CD4-positive, alpha-beta T cell treated with Interleukin-15 for 1 hour (primary cell): Measurements from ENCODE around the gene CACNG5.

Source experiments
- DNase-seq: peaks from one replicate; pipeline ENCODE4 v3.0.0-alpha.2; 2020

The CACNG5 gene, protein sequence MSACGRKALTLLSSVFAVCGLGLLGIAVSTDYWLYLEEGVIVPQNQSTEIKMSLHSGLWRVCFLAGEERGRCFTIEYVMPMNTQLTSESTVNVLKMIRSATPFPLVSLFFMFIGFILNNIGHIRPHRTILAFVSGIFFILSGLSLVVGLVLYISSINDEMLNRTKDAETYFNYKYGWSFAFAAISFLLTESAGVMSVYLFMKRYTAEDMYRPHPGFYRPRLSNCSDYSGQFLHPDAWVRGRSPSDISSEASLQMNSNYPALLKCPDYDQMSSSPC

DNA sequence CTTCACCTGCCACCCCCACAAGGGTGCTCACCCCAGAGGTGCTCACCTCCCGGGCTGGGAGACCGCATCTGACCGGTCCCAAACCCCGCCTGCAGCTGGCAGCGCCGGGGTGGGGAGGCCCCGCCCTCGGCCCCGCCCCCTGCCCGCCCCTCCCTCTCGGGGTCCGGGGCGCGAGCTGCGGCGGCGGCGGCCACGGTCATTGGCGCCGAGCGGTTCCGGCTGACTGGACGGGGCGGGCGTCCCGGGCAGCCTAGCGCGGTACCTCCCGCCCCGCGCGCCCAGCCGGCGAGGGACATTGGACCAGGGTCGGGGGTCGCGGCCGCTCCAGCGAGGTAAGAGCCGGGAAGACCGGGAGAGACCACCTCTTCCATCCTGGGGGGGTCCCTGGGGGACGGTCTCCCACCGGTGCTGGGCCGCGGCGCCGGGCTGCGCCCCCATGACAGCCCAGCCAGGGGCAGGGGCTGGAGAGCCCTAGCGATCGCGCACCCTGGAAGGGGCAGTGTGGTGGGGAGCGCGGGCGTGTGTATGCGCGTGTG lies at the start of gene CACNG5:
Gene CACNG5, plus strand, starts transcription at position 199 of the 536 bp plus-strand sequence. CDS start 42,216 bp downstream, outside the sequence.
- no peak for DNase-seq

DNA sequence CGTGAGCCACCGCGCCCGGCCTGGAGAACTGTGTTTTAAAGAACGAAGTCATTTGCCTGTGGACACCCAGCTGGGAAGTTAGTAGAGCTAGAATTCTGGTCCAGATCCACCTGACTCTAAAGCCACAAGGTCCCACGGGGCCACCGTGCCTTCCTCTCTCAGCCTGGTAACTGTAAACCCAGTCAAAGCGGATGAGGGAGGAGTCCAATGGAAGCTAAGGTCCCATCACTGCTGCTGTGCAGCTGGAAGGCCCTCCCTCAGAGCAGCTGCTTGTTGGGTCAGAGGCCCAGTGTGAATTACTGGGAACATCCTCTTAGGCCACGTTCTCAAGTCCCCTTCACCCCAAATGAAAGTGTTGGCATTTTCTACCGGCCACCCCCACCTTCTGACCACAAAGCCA lies 48.8 kb upstream of the CACNG5 start:
- no peak for DNase-seq

DNA sequence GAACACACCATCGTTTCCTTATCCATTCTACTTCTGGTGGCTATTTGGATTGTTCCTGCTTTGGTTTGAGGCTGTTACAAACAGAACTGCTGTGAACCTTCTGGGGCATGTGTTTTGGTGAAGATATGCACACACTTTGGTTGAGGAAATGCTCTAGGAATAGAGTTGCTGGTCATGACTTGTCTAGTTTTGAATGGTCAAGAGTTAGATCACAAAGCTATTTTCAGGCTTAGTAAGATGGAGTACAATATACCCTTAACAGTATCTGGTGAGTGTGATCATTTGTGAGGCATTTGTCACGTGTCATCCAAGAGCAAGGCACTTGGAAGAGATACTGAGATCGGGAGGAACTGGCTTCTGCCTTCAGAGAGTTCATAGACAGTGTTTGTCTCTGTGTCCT lies 47.0 kb upstream of the CACNG5 start:
- DNase-seq, result no peak

DNA sequence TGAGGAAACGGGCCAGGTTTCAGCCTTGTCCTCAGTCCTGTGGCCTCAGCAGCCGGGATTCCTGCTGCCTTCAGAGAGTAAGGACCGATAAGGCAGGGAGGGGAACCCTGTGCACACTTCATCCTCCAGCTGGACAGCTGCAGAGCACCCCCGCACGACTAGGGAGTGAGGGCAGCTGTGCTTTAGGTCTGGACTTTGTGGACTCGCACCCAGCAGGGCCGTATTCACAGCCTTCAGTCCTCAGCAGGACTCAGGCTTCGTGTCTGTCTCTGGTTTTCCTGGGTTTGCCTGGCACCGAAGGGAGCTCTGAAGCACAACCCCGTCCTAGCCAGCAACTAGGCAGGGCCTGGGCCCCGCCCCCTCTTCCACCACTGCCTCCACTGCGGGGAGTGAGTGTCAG lies 45.8 kb upstream of the CACNG5 start:
- no peak for DNase-seq

DNA sequence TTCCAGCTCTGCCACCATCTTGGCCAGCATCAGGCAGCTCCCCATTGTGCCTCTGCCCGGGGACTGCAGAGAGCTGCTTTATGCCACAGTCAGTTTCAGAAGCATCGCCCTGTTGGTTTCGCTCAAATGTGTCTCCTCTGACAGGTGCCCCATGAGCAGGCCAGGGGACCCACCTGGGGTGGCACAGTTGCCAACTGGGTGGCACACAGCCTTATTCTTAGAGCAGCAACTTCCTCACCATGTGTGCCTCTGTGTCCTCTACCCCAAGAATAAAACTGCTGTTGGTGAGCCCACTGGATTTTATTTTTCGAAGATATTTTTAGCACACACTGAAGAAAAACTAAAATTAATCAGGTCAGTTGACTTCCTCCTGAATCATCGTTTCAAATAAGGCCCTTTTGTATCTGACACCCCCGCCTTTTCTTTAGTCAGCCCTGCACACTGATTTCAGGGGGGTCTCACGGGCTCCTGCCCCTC lies 44.9 kb upstream of the CACNG5 start:
- no peak for DNase-seq

DNA sequence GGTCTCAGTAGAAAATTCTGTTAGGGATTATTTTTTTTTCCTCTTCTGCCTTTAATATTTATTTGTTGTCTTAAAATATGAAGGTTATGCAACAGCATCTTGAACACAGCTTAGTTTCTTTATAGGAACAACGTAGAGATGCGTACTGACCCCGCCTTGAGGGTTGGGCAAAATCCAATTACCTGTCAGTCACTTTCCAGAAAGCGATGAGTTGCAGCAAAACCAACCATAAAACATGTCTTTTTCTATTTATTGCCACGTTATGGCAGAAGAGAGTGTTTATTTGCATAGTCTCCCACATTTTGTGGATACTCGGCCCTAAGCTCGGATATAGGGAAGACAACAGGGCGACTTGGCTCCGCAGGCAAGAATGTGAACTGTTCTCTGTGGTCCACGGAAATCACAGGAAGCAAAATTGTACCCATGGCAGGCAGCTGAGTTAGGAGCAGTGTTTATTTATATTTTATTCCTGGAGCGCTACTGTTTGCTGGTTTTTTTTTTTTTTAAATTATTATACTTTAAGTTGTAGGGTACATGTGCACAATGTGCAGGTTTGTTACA lies 44.3 kb upstream of the CACNG5 start:
- DNase-seq, result no peak

DNA sequence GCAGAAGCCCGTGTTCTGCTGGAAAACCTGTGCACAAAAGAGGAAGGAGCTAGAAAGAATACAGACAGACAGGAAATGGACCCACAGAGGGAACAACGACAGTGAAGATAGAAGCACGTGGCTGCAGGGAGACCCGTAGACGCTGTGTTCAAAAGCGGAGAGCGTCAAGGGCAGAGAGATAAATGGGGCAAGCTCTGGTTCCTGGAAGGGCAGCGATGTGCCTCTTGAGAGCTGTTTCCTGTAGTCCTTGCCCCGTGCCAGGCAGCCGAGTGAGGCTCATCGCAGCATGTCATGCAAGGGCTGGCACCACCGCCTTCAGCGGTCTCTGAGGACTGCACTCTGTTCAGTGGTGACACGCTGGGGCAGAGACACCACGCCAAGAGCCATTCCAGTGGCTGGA lies 43.6 kb upstream of the CACNG5 start:
- no peak for DNase-seq

DNA sequence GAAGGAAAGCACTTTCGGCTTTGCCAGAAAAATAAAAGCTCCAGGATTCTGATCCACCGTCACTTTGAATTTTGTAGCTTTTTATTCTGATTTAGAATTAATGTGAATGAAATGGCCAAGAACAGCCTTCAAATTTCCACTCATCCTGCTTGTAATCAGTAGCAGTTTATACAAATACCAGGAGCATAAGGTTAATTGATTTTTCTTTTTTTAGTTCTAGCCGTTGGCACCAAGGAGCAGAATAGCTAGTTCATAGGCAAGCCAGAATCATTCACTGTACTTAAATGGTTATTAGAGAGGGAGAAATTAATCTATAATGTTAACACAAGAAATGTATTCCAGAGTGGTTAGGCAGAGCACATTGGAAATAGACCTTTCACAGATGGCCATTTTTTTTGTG lies 41.1 kb upstream of the CACNG5 start:
- DNase-seq, result no peak

DNA sequence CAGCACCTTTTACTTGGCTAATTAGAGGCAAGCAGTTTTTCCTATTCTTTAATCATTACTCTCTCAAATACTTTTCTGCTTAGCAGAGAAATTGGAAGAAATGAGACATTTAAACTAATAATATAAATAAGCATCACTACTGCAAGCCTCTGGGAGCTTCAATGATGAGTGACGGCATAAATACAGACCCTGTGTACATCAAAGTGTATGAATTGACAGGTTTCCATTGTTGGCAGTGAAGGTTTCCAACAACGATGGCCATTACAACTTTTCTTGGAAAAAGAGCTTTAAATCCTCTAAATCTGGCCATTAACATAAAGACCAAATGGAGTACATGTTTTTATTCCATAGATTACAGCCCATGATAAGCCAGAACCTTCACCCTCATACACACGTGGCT lies 39.4 kb upstream of the CACNG5 start:
- DNase-seq, result no peak

DNA sequence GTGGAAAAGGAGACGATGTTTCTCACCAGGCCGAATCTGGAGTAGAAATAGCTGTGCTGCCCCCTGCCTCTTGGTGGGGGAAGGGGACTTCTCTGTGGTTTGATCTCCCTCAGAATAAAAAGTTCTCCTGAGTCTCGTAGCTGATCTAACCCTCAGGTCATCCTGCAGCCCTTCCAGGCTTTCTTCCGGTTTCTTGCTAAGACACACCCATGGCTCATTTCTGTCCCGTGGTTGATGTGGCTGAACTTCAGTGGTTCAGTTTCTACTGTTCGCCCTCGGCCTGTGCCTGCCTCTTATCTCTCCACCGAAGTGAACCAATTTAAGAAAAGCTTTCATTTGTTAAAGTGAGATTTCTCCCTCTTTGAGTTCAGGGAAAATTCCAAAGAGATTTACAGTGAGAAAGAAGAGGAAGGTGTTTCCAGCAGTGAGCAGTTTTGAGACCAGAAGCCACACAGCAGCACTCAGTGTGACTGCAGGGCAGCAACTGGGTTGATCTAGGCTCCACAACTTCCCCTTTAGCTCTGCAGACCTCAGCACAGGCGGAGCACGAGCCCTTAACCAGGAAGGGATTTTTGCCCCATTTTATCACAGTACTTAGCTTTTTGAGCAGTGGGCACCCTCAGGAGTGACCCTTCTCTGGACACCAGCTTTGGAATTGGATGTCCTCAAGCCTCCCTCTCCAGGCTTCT lies 34.9 kb upstream of the CACNG5 start:
- DNase-seq, result no peak

DNA sequence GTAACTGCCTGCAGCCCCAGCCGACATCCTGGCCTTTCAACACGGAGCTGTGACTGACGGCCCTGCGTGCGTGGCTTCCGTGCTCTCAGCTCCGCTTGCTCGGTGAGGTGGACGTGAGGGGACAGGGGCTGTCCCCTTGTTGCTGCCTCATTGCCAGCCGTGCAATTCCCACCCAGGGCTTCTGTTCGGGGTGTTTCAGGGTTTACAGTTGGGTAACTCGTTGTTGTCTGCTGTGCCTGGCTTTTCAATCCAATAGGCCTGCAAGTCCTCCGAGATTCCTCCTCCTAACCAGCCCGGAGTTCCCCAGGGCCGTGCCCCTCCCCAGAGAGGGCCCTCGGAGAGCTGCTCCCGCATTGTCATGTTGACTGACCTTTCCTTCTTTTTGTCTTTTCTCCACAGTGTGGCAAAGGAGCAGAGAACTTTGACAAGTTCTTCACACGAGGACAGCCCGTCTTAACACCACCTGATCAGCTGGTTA lies 31.4 kb upstream of the CACNG5 start:
- DNase-seq, result no peak

DNA sequence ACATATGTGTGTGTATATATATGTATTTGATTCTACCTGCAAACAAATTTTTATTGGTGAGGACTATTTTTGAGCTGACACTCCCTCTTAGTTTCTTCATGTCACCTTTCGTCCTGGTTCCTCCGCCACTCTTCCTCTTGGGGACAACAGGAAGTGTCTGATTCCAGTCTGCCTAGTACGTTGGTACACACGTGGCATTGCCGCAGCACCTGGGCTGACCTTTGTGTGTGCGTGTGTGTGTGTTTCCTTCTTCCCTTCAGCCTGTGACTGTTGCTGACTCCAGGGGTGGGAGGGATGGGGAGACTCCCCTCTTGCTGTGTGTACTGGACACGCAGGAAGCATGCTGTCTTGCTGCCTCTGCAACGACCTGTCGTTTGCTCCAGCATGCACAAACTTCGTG lies 29.4 kb upstream of the CACNG5 start:
- no peak for DNase-seq

DNA sequence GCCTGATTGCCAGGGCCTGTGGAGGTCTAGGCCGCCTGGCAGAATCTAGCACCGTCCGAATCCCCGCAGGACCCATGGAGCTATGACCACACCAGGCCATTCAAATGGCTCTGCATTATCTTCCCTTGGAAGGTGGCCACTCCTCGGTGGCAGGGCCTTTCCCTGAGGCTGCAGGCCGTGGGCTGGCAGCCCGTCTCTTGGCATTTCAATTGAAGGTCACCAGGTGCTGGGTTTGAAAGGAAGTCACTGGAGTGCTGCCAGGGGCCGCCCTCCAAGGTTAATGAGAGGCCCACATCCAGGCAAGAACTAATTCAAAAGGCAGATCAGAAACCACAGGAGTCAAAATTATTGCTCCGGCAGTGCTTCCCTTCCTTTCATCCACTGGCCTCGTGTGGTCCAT lies 27.7 kb upstream of the CACNG5 start:
- no peak for DNase-seq

DNA sequence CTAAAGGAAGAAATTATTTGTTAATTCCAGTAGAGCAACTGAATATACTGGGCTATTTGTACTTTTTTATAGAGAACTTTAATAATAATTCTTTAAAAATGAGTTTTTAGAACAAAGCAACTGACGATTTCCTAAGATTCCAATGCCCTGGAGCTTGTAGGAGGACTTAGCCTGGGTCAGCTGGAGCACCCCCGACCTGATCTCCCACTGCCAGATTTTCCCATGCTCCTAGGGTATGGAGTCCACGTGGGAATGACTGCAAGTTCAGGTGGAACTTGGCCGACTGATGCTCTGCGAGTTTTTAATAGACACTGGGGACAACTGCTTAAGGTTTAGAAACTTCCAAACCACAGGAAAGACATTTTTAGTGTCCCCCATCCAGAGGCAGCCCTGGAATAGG lies 25.5 kb upstream of the CACNG5 start:
- no peak for DNase-seq

DNA sequence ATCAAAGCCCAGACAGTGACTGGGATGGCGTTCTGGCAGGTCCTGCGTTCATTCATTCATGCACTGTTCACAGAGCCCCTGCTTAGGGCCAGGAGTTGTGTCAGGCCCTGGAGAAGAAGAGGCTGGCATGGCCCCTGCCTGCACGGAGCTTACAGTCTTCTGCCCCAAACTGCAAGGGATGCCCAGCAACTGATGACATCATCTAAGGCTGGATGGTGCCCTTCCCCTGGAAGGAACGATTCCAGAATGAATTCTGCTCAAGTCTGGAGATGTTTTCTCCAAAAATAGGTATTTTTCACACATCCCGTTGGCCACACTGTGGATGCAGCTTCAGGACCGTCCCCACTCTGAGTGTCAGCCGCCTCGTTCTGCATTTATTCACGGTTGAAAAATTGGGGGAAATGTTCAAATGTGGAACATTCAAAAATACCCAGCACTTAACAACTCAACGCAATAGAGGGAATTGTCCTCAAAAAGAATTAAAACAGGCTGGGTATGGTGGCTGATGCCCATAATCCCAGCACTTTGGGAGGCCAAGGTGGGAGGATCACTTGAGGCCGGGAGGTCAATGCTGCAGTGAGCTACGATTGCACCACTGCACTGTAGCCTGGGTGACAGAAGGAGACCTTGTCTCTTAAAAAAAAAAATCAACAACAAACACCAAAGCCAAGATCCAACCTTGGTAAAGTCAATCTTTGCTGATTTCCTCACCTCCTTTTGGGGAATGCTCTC lies 23.8 kb upstream of the CACNG5 start:
- no peak for DNase-seq

DNA sequence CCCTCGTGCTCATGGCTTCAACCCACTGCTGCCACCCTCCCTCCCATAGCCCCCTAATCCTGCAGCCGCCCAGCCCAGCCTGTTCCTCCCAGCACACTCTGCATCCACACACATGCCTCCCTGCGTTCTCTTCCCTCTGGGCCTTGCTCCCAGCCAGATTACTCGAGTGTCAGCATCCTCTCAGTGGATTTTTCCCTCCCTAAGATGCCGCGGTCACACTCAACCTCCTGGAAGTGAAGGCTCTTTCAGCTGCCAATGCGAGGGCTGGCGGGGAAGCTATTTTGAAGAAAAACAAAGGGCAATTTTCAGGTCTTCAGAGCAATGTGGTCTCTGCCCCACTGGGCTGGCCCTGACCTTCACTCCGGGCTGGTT lies 23.2 kb upstream of the CACNG5 start:
- no peak for DNase-seq

DNA sequence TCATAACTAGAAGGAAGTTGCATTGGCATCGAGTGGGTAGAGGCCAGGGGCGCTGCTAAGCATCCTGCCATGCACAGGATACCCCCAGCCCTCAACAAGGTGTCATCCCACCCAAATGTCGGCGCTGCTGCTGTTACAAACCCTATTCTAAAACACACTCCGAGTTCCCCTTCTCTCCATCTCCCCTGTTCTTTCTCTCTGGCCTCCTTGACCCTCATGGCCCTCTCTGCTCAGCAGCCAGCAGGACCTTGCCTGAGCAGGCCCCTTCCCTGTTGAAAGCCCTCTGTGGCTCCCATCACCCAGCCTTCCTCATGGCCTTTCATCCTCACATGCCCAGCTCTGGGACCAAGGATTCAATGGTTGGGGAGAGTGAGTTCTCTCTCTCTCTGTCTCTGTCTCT lies 22.3 kb upstream of the CACNG5 start:
- DNase-seq, result no peak

DNA sequence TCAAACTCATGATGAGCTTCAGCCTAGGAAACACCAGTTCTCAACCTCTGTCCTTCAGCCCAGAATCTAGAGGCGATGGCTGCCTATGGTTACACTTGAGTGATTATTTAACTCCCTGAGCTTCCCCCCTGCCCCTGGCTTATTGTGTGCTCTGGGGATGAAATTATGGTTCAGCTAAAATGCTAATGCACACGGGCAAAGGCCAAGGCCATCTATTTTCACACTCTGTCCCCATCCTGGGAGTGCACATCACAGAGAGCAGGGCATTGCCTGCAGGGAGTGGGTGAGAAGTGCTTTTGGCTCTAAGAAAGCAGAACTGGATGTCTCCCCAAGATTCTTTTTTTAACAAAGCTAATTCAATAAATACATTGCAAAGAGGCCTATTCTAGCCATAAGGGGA lies 21.6 kb upstream of the CACNG5 start:
- no peak for DNase-seq

DNA sequence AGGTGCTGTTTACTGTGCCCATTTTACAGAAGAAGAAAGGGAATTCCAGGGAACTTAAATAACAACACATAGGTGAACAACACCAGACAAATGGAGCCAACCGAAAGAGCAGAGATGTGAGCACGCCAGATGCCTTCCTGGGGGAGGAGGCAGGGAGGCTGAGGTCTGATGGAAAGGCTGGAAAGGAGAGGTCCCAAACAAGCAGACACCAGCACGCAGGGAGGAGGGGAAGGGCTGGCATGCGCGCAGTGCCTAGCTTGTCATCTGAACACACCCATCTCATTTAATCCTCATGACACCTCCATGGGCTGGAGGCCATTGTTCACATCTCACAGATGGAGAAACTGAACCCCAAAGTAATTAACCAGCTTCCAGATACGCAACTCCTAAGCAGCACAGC lies 20.9 kb upstream of the CACNG5 start:
- DNase-seq, result no peak

DNA sequence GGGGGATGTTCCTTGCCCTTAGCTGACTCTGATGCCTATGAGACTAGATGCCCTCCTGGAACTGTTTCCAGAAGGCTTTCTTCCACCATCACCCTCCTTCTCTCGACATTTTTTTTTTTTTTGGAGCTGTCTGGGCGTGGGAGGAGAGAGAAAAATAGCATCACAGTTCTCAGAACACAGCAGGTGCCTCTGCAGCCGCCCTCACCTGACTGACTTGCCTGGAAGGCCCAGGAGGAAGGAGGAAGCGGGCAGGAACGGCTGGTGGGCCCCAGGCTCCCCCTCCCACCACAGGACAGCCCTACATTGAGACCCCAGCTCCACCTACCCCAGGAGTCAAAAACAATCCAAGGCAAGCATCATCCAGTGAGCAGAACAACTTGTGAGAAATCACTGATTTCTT lies 20.3 kb upstream of the CACNG5 start:
- DNase-seq, result no peak

DNA sequence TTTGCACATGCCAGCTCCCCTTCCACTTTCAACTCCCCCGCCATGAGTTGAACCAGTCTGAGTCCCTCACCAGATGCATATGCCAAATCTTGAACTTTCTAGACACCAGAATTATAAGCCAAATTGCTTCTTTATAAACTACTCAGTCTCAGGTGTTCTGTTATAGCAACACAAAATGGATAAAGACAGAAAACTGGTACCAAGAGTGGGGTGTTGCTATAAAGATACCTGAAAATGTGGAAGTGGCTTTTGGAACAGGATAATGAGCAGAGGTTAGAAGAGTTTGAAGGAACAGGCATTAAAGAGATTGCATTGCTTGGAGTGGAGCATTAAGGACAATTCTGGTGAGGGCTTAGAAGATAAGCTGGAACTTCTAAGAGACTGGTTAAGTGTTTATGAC lies 17.2 kb upstream of the CACNG5 start:
- DNase-seq, result no peak

DNA sequence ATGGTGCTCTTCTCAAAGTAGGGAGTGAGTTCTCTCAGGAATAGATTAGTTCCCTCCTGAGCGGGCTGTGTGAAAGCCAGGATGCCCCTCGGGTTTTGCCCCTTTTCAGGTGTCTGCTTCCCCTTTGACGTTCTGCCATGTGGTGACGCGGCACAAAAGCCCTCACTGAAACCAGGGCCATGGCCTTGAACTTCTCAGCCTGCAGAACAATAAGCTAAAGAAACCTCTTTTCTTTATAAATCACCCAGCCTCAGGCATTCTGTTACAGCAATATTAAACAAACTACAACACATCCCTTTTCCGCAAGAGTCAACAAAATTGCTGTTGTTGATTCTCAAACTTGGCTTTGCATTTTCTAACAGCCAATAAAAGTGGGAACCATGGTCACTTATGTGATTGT lies 15.5 kb upstream of the CACNG5 start:
- DNase-seq, result no peak

DNA sequence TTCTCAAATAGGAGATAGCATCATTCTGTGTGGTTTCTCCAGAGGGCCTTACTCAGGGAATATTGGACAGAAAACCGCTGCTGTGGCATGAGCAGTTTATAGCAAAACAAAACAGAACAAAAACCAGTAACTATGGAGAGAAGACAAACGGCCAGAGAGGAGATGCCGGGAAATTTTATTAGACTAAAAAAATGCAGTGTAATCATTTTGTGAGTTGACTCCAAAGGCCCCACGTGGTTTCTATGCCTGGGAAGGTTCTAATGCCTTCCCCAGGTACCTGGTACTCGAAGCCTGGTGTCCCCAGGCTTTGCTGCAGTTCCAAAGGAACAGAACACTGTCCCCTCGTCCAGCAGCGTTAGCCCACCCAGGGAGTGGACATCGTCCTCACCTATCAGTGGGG lies 12.9 kb upstream of the CACNG5 start:
- no peak for DNase-seq
